Epithelial cell of esophagus (primary cell): ENCODE results near the gene CBL.
"Not testable (repeated sequence)": the region's sequence is repeated elsewhere in the genome, so short reads cannot be mapped to it uniquely, and the experiment has no call there.

ENCODE experiments used
- DNase-seq: peaks from one replicate; pipeline ENCODE4 v3.0.0; 2010; ENCODE audit warnings: low read depth
- H3K4me3 ChIP-seq: 2 replicates; pipeline ENCODE4 v1.5.1; 2011; ENCODE audit warnings: mild to moderate bottlenecking, low read length, control low read depth
- TF ChIP-seq, protein P1 (sequence below): IDR thresholded peaks from 2 replicates; pipeline ENCODE4 v1.5.1; 2011; ENCODE audit warnings: low read depth, mild to moderate bottlenecking, low read length, control low read depth, inconsistent platforms; ENCODE audit not compliant: insufficient read depth; ENCODE audit errors: missing control alignments

CBL gene

DNA sequence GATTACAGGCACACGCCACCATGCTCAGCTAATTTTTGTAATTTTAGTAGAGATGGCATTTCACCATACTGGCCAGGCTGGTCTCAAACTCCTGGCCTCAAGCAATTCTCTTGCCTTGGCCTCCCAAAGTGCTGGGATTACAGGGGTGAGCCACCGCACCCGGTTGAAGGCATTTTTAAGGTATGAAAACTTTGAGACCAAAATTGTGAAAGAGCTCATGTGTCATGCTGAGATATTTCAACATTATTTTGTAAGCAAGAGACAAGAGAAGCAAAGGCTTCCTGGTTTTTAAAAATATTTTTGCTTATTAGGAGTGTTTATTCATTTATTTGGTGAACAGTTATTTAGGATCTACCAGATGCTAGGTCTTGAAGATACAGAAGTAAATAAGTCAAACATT lies 14.0 kb upstream of the CBL start:
- H3K4me3 ChIP-seq = no peak overlapping the region
- peak; percentile 70 for DNase-seq
- TF ChIP-seq, protein P1, sequence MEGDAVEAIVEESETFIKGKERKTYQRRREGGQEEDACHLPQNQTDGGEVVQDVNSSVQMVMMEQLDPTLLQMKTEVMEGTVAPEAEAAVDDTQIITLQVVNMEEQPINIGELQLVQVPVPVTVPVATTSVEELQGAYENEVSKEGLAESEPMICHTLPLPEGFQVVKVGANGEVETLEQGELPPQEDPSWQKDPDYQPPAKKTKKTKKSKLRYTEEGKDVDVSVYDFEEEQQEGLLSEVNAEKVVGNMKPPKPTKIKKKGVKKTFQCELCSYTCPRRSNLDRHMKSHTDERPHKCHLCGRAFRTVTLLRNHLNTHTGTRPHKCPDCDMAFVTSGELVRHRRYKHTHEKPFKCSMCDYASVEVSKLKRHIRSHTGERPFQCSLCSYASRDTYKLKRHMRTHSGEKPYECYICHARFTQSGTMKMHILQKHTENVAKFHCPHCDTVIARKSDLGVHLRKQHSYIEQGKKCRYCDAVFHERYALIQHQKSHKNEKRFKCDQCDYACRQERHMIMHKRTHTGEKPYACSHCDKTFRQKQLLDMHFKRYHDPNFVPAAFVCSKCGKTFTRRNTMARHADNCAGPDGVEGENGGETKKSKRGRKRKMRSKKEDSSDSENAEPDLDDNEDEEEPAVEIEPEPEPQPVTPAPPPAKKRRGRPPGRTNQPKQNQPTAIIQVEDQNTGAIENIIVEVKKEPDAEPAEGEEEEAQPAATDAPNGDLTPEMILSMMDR = no peak

DNA sequence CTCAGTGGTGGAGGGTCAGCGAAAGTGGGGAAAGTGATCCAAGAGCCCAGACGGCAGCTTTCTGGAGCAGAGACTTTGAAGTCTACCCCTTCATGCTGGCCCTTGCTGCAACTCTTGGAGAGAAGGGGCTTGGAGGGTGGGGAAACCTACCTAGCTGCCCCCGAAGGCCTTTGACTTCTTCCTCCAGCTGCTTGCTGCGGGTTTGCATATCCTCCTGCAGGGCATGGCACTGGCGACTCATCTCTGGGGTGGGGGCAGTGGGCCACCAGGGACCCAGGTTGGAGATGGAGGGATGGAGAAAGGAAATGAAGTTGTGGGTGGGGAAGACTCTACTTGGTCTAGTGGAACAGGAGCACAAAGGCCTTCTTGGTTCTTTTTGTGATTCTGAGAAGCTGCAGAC lies 13.1 kb upstream of the CBL start:
- TF ChIP-seq, protein P1 = no peak
- no peak for DNase-seq
- no peak overlapping the region for H3K4me3 ChIP-seq

DNA sequence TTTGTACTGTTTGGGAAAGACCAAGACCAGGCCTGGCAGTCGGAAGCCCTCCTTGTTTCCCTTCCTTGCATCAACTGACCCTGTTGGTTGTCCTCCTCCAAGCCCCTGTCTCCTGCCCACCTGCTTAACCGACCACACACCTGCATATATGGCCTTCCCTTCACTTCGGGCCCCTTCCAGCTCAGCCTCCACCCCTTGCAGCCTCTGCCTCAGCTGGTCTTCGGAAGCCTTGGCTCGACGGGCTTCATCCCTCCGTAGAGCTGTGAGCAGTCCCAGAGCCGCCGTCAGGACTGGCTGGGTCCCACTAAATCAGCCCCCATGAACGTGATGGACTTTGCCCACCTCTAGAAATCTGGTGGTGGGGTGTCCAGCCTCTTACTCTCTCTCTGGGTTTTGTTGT lies 12.5 kb upstream of the CBL start:
- TF ChIP-seq, protein P1 = no peak
- H3K4me3 ChIP-seq = no peak overlapping the region
- no peak for DNase-seq

DNA sequence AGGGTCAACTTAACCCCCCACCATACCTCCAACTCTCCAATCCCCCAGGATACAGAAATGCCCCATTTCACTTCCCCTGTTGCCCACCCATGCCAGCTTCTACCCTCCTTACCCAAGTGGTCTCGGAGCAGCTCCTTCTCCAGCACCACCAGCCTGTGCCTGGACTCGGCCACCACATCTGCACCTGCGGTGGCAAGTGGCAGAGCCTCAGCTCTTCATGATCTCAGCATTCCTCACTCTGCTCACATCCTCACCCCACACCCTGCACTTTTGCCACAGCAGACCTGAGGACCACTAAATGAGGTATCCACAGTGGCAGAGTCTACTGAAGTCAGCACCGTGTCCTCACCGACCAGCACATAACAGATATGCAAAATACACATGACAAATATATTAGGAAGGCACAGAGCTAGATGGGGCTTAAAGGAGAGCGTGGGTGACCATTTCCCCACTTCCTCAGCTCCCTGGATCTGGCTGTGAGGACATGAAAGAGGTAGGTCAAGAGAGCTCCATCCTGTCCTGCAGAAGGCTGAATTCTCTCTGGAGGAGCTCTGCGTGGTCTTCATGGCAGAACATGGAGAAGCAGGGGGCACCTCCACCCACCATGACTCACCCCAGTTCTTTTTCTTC lies 11.2 kb upstream of the CBL start:
- DNase-seq = no peak
- no peak overlapping the region for H3K4me3 ChIP-seq
- TF ChIP-seq, protein P1 = no peak

DNA sequence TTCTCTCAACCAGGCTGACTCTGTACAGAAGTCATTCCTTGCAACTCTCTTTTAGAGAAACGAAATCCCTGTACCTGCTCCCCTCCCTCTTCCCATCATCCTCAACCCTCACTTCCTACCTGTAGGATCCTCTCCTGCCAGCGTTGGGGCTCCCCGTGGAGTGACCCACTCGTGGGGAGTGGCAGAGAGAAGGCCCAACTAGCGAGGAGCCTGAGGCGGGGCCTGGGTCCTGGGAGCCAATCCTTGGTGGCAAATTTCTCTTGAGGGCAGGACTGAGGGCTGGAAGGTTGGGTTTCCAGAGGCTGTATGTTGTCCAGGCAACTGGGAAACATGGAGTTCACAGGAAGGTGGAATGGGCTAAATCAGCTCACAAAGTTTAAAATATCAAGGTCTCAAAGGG lies 10.5 kb upstream of the CBL start:
- no peak overlapping the region for H3K4me3 ChIP-seq
- DNase-seq = peak; percentile 57
- TF ChIP-seq, protein P1 = no peak

DNA sequence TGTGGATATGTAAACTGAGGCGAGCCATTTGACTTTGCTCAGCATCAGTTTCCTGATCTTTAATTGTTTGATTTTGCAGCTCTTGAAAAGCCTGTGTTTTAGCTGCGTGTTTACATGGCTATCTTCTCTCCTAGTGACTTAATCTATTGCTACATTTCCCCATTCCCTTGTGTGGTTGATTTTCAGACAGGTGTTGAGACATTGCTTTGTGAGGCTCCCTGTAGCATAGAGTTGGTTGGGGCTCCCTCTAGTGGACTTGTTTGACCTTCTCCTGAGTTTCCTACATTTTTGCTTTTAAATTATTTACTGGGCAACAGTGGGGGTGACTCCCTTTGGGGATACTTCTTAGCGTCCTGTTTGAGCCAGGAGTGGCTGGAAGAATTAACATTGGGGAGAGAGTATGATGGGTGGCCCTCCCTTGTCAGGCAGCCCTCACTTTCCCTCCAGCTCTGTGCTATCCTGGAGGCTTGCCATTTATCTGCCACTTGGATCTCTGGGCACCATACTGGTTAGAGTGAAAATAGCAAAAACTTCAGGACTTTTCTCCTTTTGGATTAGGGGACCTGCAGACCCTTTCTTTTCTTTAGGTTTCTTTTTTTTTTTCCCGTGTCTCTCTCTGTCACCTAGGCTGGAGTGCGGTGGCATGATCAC lies 9.2 kb upstream of the CBL start:
- DNase-seq = peak; percentile 93
- H3K4me3 ChIP-seq = no peak overlapping the region
- TF ChIP-seq, protein P1 = peak; percentile 86

DNA sequence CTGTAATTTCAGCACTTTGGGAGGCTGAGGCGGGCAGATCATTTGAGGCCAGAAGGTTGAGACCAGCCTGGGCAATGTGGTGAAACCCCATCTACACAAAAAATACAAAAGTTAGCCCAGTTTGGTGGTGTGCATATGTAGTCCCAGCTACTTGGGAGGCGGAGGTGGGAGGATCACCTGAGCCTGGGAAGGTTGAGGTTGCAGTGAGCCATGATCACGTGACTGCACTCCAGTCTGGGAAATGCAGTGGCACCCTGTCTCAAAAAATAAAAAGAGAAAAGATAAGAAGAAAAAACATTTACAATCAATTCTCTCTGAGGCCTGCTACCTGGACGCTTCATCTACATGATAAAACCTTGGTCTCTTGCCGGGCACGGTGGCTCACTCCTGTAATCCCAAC lies 7.2 kb upstream of the CBL start:
- no peak overlapping the region for H3K4me3 ChIP-seq
- TF ChIP-seq, protein P1 = no peak
- no peak for DNase-seq

DNA sequence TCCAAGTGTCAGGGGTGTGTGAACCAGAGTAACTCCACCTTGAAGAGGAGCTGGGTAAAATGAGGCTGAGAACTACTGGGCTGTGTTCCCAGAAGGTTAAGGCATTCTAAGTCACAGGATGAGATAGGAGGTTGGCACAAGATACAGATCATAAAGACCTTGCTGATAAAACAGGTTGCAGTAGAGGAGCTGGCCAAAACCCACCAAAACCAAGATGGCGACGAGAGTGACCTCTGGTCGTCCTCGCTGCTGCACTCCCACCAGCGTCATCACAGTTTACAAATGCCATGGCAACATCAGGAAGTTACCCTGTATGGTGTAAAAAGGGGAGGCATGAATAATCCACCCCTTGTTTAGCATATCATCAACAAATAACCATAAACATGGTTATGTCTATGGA lies 4.9 kb upstream of the CBL start:
- not testable (repeated sequence) for DNase-seq, H3K4me3 ChIP-seq
